Duodenal mucosa (tissue), 2 donors: ENCODE measurements around the gene CERS2.
A peak's percentile ranks its signal among the peaks of the same experiment; 100 is the strongest.

Source experiments
- H3K27ac ChIP-seq: one replicate; pipeline ENCODE4 v1.7.0; 2013; ENCODE audit warnings: low read depth, low read length
- H3K27me3 ChIP-seq, 2 donors: one replicate each; pipeline ENCODE4 v1.7.0; 2013; ENCODE audit warnings: low read length in 2 of 2, control low read depth in 1 of 2; ENCODE audit not compliant: insufficient read depth in 2 of 2, control insufficient read depth in 1 of 2
- H3K36me3 ChIP-seq, 2 donors: one replicate each; pipeline ENCODE4 v1.7.0; 2013; ENCODE audit warnings: low read length in 2 of 2, control low read depth in 1 of 2; ENCODE audit not compliant: insufficient read depth in 2 of 2, control insufficient read depth in 1 of 2
- H3K4me1 ChIP-seq, 2 donors: one replicate each; pipeline ENCODE4 v1.7.0; 2013; ENCODE audit warnings: low read length in 2 of 2, control low read depth in 1 of 2; ENCODE audit not compliant: insufficient read depth in 2 of 2, control insufficient read depth in 1 of 2
- H3K4me3 ChIP-seq, 2 donors: one replicate each; pipeline ENCODE4 v1.7.0; 2013; ENCODE audit warnings: low read length in 2 of 2, low read depth in 1 of 2
- H3K9ac ChIP-seq, 2 donors: one replicate each; pipeline ENCODE4 v1.7.0; 2013; ENCODE audit warnings: low read length in 2 of 2, low read depth in 1 of 2
- H3K9me3 ChIP-seq, 2 donors: one replicate each; pipeline ENCODE4 v1.7.0; 2013; ENCODE audit warnings: low read length in 2 of 2, control low read depth in 1 of 2; ENCODE audit not compliant: control insufficient read depth in 1 of 2

Gene CERS2

GRCh38 chr1:150974580-150975478 lies at the start of gene CERS2:
TSS of gene CERS2 (minus strand) at chr1:150974835. CDS start at chr1:150969090, 5,745 bp downstream.
- H3K4me3 ChIP-seq = peak within 1 kb of the TSS; percentile 85 to 96
- peaks cover 55 to 56% of the 10 kb centered on the region in 2 donors for H3K4me1 ChIP-seq
- peak within 1 kb of the TSS; percentile 87 for H3K27ac ChIP-seq
- H3K27me3 ChIP-seq = no peaks in the 10 kb centered on the region
- no peaks in the 10 kb centered on the region for H3K36me3 ChIP-seq
- peak within 1 kb of the TSS; percentile 92 to 94 for H3K9ac ChIP-seq
- no peaks in the 10 kb centered on the region for H3K9me3 ChIP-seq

- Histone ChIP-seq H3K27ac (peak overlapping the region; percentile 61), H3K9me3 (no peaks in the 10 kb centered on the region), H3K9ac (peak overlapping the region in 1 of 2 donors; percentile 8), H3K4me3 (peak overlapping the region in 1 of 2 donors; percentile 12), H3K4me1 (peaks cover 34 to 43% of the 10 kb centered on the region in 2 donors), H3K27me3 (no peaks in the 10 kb centered on the region), H3K36me3 (peaks cover 5 to 7% of the 10 kb centered on the region in 2 donors)
Observed at GRCh38 chr1:151013518-151013917, 38.9 kb upstream of the CERS2 start.

GRCh38 chr1:151012684-151013471 lies 38.2 kb upstream of the CERS2 start:
- peak overlapping the region in 1 of 2 donors; percentile 12 for H3K4me3 ChIP-seq
- H3K9ac ChIP-seq = peak overlapping the region in 1 of 2 donors; percentile 8
- H3K27ac ChIP-seq = peak overlapping the region; percentile 61
- H3K4me1 ChIP-seq = peaks cover 36 to 44% of the 10 kb centered on the region in 2 donors
- peaks cover 2 to 4% of the 10 kb centered on the region in 2 donors for H3K36me3 ChIP-seq
- H3K27me3 ChIP-seq = no peaks in the 10 kb centered on the region
- H3K9me3 ChIP-seq = no peaks in the 10 kb centered on the region

- Histone ChIP-seq H3K9ac (no peak overlapping the region), H3K27ac (no peak overlapping the region), H3K9me3 (no peaks in the 10 kb centered on the region), H3K36me3 (peaks cover 0 to 3% of the 10 kb centered on the region in 2 donors), H3K4me3 (no peak overlapping the region), H3K4me1 (peaks cover 48 to 55% of the 10 kb centered on the region in 2 donors), H3K27me3 (no peaks in the 10 kb centered on the region)
Observed at GRCh38 chr1:151011154-151011850, 36.7 kb upstream of the CERS2 start.

GRCh38 chr1:151010346-151010726 lies 35.7 kb upstream of the CERS2 start:
- Histone ChIP-seq H3K4me3 (no peak overlapping the region), H3K9ac (no peak overlapping the region), H3K4me1 (peaks cover 53 to 55% of the 10 kb centered on the region in 2 donors), H3K27me3 (no peaks in the 10 kb centered on the region), H3K27ac (no peak overlapping the region), H3K9me3 (no peaks in the 10 kb centered on the region), H3K36me3 (peaks cover 0 to 3% of the 10 kb centered on the region in 2 donors)

GRCh38 chr1:151009674-151010345 lies 35.2 kb upstream of the CERS2 start:
- peaks cover 55% of the 10 kb centered on the region in 2 donors for H3K4me1 ChIP-seq
- no peak overlapping the region for H3K27ac ChIP-seq
- no peaks in the 10 kb centered on the region for H3K27me3 ChIP-seq
- H3K9ac ChIP-seq = peak overlapping the region; percentile 92
- peaks cover 0 to 3% of the 10 kb centered on the region in 2 donors for H3K36me3 ChIP-seq
- peak overlapping the region; percentile 87 to 94 for H3K4me3 ChIP-seq
- H3K9me3 ChIP-seq = no peaks in the 10 kb centered on the region

- no peaks in the 10 kb centered on the region for H3K27me3 ChIP-seq
- peak overlapping the region; percentile 22 for H3K27ac ChIP-seq
- H3K4me3 ChIP-seq = peak overlapping the region; percentile 87 to 94
- no peaks in the 10 kb centered on the region for H3K9me3 ChIP-seq
- H3K9ac ChIP-seq = peak overlapping the region; percentile 92
- peaks cover 0 to 3% of the 10 kb centered on the region in 2 donors for H3K36me3 ChIP-seq
- H3K4me1 ChIP-seq = peaks cover 52 to 58% of the 10 kb centered on the region in 2 donors
Observed at GRCh38 chr1:151009206-151009587, 34.6 kb upstream of the CERS2 start.

GRCh38 chr1:151008244-151009205 lies 33.9 kb upstream of the CERS2 start, which contains the start of gene PRUNE1:
TSS of gene PRUNE1 (plus strand) at chr1:151008449. CDS start at chr1:151008633, 184 bp downstream.
- Histone ChIP-seq H3K27me3 (no peaks in the 10 kb centered on the region), H3K9me3 (no peaks in the 10 kb centered on the region), H3K27ac (peak within 1 kb of the TSS; percentile 82), H3K9ac (peak within 1 kb of the TSS; percentile 92), H3K4me3 (peak within 1 kb of the TSS; percentile 87 to 94), H3K36me3 (peaks cover 0 to 3% of the 10 kb centered on the region in 2 donors), H3K4me1 (peaks cover 46 to 62% of the 10 kb centered on the region in 2 donors)
